CD4-positive, alpha-beta T cell treated with Interleukin-17A for 4 hours (primary cell): ENCODE measurements around the gene OPN4.

ENCODE experiments used
- DNase-seq: peaks from one replicate; pipeline ENCODE4 v3.0.0-alpha.2; 2020; ENCODE audit warnings: mixed read lengths

Gene OPN4

DNA sequence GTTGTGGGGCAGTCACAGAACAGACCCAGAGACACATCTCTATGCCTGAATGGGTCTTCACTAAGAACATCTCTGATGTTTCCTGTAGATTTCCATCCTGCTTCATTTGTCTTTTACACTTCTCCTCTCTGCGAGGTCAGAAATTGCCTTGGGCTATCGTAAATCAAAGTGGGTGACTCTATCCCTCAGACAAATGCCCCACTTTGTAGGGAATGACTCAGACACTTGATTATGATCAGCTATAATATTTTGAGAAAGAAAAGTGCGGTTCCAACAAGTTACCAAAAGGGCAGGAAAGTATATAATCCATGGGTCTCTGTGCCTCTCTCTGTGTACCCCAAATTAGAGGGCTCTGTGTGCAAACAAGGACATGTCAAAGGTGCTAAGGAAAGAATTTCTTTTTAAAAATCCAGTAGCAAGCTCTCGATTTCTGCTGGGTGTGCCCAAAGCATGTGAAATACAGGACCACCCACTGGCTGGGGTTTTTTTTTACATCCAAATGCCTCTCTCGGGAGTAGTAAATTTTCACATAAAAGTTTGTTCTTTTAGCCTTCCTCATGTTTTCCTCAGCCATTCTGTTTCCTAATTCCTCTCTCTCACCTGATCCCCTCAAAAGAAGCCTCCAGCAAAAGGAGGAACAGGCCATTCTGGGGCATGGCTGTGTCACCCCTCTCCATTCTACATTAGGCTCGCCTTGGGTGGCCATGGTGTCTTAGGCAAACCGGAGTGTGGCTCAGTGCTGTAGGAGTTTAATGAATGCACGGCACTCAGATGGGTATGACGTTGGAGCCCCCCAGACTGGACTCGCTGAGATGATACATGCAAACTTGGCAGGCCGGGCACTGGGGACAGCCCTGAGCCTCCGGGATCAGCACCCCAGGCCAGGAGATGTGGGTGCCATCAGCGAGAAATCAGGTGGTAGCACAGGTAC, 6.3 kb upstream of the OPN4 start:
- no peak for DNase-seq

DNA sequence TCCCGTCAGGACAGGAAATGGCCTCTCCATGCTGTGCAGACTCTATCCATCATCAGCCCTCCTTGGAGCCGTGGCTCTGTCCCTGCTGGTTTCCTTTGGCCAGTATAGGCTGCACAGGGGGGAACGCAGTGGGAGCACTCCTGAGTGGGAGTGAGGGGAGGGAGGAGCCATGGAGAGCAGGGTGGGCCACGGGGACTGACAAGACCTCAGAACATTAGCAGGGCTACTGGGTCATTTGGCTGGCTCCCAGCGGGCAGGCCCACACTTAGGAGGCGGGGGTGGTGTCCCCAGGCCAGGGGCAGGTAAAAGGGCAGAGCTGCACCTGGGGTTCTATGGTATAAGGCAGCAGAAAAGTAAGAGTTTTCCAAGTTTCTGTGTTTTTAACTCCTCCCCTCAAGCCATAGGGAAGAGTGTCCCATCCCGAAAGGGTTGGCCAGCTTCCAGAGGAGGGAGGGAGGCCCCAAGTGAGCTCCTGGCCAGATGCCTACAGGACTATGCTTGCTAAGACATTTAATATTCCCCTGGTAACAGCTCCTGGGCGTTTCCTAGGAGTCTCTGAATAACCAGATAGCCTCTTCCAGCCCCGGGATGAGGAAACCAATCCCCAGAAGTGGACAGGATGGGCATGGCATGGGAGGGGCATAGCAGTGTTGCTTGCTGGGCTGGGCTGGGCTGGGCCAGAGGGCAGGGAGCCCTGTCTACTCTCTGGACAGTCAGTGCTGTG, 5.5 kb upstream of the OPN4 start:
- no peak for DNase-seq

DNA sequence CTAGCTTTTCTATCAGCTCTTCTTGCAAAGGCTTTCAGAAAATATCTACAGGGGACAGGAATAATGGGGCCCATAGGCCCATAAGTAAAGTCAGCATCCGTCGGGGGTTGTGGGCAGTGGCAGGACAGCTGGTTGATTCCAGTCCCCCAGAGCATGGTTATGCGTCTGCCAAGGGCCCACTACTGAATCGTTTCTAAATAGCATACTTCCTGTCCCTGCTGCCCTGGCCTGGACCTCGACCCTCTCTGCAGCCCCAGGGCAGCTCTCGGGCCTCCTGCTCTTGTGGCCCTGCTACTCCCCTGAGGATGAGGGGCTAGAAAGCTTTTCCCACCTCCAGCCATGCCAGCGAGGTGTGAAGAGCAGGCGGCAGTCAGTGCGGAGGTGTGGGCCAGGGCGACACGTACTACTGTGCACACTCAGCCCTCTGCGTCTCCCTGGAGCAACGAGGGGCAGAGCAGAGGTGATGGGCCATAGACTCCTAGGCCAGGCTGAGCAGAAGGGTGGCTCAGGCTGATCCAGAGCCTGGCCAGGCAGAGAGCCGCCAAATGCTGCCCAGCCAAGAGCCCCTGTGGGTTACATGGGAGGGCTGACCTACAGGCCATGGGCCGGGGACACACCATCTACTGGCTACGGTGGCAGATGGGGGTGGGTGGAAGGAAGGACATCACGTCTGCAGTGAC, 4.7 kb upstream of the OPN4 start:
- DNase-seq, result no peak

DNA sequence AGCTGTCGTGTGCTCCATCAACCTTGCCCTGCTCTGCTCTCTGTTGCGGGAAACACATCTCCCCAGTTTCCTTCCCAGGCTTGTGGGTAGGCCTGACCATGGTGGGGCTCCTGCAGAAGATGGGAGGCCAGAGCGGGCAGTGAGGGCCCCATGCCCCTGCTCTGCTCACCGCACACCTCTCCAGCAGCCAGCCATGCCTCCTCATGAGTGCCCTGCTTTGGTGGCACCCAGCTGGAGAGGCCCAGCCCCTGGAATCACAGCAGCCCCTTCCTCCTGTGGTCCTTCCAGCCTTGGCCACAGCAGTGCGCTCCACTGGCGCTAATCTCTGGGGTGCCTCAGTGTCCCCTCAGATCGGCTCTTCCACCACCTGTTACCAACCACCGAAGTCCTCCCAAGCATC, 4.2 kb upstream of the OPN4 start:
- no peak for DNase-seq

DNA sequence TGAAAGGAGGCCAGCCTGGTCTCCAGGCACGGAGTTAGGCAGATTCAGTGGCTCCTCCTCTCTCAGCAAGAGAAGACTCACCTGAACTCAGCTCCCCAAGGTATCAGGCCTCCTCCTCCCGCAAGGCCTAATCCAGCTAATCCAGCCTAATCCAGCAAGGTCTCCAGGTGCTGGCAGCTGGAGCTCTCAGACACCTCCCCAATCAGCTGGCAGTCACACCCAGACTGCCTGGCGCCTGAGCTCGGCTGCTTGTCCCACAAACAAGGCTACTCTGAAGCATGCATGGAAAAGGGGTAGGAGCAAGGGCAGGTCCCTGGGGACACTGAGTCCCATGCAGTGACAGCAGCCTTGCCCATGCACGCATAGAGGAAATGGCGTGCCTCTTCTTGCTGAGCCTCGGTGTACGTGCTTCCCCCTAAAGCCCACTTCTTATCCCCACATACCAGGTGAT, 3.3 kb upstream of the OPN4 start:
- no peak for DNase-seq

DNA sequence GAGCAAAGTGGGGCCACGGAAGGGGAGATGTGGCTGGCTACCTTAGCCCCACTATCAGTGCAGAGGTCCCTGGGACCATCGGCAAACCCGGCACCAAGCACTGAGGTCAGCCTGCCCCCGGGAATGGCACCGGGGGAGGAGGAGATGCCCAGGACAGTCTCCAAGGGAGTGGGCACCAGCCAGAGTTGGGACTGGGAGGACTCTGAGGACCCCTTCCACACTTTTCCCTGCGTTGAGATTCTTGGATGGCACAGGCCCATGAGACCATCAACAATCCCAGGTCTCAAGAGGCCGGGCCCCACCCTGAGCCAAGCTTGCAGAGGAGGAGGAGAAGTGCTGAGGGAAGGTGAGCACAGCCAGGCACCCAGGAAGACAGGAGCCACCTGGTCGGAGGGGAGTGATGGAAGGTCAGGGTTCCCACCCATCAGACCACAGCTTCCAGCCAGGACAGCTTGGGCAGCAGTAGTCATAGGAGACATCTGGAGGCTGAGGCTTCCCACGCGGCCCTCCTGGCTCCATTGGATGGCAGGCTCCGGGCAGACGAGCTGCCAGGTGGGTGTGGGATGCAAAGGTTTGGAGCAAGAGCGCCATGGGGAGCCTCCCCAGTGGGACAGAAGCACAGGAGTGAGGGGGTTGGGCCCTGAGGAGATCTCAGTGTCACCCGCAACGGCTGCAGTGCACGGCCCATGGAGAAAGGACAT, 2.6 kb upstream of the OPN4 start:
- DNase-seq, result no peak

DNA sequence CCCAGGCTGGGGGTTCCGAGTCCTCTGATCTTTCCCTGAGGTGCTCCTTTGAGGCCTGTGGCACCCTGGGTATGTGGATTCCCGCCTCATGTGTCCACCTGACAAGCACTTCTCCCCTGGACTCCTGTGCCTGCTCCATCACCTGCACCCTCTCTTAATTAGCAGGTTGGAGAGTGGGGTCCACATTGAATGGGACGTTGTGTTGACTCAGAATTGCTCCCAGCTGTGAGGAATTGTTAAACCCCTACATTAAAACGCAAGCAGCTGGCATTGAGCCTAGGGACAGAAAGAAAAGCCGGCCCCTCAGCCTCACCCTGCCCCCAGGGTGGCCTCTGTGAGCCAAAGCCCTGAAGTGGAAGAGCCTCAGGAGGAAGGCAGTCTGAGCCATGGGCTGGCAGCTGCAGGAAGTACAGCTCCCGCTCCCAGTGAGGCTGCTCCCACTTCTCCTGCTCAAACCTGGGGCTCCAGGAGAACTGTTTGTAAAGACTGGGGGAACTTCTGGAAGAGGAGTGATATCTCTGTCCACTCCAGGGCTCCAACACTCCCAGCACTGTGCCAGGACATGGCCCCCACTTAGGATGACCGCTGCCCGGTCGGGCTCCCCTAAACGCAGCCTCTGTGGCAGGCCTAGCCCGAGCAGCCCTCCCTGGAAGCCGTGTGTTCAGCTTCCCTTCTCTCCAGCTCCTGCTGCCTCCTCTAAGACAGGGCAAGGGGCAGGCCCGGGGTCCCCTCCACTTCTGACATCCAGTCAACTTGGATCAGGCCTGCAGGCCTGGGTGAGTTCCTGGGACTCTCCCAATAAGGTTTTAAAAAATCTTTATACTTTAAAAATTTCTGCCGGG, 1.8 kb upstream of the OPN4 start:
- no peak for DNase-seq

DNA sequence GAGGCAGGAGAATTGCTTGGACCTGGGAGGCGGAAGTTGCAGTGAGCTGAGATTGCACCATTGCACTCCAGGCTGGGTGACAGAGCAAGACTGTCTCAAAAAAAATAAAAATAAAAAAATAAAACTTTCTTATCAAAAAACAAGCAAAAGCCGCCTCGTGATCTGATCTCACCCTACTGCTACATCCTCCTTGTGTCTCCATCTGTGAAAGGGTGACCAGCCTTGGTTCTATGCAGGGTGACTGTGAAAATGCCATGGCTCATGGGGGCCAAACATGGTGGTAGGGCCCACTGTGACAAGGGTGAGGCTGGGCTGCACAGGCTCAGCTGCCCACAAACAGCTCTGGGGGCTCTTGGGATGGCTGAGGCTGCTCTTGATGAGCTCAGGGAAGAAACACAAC, 968 bp upstream of the OPN4 start:
- no peak for DNase-seq

DNA sequence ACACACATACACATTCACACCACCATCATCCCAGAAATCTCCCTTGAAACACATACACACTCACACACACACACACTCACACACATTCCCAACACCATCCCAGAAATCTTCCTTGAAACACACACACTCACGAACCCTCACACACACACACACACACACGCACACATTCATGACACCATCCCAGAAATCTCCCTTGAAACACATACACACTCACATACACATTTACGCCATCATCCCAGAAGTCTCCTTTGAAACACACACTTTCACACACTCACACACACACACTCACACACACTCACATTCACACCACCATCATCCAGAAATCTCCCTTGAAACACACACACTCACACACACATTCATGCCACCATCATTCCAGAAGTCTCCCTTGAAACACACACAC, 360 bp upstream of the OPN4 start:
- no peak for DNase-seq

DNA sequence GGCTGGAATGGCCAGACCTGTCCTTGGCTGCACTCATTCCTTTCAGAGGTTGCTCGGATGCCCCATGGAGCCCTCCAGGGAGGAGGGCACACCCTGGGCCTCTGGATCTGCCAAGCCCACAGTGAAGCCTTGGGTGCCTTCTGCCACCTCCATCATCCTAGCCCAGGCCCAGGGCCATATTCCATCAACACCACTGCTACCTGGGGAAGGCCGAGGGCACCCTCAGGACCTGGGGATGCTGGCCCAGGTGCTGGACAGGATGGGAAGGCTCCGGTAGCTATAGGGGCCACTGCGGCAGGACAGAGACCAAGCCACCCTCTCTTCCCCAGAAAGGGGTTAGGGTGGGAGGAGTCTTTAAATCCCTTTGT, 810 bp downstream of the OPN4 start:
- DNase-seq, result no peak

DNA sequence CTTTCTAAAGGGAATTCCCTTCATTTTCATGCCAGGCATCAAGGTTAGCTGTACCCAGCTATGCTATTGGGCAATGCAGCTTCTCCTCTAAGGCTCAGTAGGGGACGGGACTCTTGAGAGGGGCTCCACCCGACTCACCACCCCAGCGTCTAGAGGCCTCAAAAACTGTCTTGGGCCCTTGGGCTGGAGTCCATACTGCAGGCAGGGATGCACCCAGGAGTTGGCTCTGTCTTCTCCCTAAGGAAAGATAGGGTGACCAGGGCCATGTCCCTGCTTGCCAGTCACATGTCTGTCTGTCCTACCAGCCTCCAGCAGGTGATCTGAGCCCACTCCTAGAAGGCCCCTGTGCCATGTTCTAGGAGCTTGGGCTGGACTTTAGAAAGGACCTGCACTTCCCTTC, 1.2 kb downstream of the OPN4 start:
- DNase-seq, result no peak

DNA sequence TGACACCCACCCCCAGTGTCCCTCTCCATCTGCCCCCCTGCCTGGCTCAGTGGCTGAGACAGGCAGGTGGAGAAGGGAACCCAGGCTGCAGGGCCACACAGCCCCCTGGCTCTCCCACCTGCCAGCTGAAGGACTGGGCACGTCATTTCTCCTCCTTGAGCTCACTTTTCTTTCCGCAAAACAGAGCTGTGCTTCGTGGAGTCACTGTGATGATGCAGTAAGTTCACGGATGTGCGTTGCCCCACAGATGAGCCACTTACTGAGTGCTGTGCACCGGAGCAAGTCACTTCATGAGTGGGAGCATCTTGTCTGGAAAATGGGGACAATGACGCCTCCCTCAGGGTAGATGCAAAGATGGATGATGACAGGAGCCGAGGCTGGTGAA, 2.7 kb downstream of the OPN4 start:
- DNase-seq, result no peak

DNA sequence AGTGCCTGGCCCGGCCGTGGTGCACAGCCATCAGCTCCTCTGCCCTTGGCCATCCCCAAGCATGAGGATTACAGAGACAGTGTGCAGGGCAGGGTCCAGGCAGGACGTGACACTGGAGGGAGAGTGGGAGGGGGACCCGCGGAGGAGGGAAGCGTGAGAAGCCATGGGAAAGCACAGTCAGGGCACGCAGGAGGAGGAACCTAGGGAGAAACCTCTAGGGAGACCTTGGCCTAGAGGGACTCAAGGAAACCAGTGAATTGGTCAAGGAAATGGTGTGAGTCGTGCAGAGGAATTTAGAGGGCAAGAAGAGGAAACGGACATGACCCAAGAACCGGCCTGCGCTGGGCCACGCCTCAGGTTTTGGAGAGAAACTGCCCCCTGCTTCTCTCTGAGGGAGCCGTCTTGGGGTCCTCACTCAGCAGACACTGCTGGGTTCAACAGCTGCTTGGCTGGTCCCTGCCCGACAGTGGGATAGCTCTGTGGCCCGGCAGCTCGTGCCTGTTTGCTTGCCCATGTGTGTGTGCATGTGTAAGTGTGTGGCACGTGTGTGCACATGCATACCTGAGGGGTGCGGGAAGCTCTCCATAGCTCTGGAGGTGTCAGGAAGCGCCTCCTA, 3.2 kb downstream of the OPN4 start:
- no peak for DNase-seq

DNA sequence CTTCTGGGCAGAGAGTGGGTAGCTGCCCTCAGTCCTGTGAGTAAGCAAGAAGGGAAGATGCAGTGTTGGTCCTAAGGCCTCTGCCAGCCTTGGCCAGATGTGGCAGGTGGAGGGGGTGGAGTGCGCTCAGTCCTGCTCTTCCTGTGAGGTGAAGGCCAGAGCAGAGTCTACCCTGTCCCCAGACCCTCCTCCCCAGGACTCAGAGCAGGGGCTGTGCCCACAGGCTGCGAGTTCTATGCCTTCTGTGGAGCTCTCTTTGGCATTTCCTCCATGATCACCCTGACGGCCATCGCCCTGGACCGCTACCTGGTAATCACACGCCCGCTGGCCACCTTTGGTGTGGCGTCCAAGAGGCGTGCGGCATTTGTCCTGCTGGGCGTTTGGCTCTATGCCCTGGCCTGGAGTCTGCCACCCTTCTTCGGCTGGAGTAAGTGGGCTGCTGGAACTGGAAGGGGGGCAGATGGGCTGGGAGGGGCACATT, 4.0 kb downstream of the OPN4 start:
- no peak for DNase-seq

DNA sequence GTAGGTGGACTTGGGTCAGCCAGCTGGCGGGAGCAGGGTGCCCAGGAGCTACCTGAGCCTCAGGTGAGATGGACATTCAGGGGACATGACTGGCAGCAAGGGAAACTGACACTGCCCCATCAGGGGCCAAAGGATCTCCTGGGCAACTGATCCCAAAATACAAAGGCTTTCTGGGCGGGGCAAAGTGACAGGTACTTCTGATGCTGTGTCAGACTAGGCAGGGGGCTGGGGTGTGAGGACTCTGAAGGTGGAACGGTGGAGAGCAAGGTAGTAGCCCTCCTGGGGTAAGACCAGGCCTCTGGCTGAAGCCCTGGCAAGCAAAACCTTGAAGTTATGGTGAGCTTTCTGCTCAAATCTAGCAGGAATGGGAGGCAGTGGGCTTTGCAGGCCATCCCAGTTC, 4.4 kb downstream of the OPN4 start:
- no peak for DNase-seq

DNA sequence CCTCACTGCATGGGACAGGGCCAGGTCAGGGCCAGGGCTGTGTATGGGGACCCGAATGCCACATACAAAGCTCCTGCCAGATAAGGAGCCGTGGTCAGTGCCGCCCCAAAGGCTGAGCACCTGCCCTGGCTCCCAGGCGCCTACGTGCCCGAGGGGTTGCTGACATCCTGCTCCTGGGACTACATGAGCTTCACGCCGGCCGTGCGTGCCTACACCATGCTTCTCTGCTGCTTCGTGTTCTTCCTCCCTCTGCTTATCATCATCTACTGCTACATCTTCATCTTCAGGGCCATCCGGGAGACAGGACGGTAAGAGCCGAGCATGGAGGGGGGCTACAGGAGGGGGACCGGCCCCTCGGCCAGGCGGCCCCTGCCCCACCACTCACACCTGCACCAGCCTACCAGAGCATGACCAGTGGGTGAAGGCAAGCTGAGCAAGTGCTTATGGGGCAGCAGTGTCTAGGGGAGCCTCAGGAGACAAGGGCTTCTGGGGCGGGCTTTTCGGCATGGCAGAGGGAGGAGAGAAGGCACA, 4.9 kb downstream of the OPN4 start:
- DNase-seq, result no peak

DNA sequence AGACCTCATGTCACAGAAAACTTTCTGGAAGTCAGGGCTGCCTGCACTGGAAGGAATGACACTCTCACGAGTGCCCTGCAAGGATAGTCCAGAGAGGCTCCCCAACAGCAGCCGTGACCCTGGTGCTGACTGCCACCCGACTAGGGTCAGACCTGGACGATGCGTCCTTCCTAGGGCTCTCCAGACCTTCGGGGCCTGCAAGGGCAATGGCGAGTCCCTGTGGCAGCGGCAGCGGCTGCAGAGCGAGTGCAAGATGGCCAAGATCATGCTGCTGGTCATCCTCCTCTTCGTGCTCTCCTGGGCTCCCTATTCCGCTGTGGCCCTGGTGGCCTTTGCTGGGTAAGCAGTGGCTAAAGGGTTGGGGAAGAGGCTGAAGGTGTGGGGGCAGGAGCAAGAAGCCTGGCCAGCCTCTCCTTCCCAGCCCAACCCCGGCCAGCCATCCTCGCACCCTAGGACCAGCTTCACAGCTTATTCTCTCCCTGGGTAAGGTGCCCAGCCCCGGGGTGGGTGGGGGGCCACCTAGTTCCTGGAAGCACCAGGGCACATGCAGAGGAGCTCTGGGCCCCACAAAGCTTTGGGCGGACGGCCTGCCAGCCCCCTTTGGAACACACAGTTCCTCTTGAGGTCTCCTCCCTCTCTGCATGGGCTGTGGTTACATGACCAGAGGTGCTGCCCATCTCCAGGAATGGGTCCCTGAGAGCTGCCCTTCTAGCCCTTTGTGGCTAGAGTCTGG, 5.5 kb downstream of the OPN4 start:
- no peak for DNase-seq

DNA sequence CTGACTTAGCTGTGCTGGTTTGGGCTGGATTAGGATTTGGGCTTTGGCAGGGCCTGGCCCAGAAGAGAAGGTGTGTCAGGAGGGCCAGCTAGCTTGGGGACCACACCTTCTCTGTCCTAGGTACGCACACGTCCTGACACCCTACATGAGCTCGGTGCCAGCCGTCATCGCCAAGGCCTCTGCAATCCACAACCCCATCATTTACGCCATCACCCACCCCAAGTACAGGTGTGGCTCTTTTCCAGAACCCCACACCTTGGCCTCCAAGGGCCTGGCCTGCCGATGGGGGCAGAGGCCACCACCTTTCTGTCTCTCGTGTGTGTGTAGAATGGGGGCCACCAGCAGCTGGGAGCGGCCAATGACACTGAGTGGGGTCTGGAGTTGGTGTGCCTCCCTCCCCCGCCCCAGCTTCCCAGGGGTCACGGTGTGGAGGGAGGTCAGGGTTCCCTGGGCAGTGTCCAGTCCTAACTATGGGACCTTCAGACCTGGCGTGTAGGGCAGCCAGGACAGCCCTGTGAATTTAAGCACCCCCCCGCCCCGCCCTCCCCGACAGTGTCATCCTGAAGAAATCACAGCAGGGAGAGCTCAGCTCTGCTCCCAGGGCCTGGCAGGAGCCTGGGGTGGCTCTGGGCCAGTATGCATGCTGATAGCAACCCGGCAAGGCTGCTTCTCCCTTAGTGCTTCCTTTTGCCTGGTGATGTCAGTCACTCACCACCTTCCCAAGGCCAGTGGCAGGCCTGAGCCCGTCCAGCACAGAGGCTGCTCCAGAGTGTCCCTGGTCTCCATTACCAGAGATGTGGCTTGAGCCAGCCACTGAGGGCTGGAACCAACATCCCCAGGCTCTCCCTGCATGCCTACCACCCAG, 7.0 kb downstream of the OPN4 start:
- DNase-seq, result no peak
